SK-N-SH (cell line): ENCODE measurements around the gene USP27X. TPM values are rescaled to one million over a fixed set of nuclear protein-coding genes. Genes with fewer than 3 reads are reported as not detected.

Experiments used
- CTCF ChIA-PET: fragments of 300-600, 350-600 bp; formaldehyde crosslinking; extraction: SDS; loops from one replicate; lab custom pipeline; 2021; lab: Yijun Ruan, JAX
- POLR2A ChIA-PET: fragments of 350-600 bp; sonication (Branson Sonifier 250); formaldehyde crosslinking; extraction: SDS; loops from one replicate; lab custom pipeline; 2020; ENCODE audit warnings: antibody characterized with exemption, inconsistent platforms; lab: Yijun Ruan, JAX
- DNase-seq: peaks from one replicate; pipeline ENCODE4 v3.0.0; 2012
- H2AFZ ChIP-seq: fragments of 200-600 bp; sonication (generic); 2 replicates; pipeline ENCODE4 v1.8.1; 2016; ENCODE audit warnings: antibody characterized with exemption, mild to moderate bottlenecking, low read depth
- H3F3A ChIP-seq: fragments of 200-600 bp; sonication (generic); replicated peaks from 2 replicates; pipeline ENCODE3; 2016; ENCODE audit warnings: antibody characterized with exemption, mild to moderate bottlenecking; ENCODE audit not compliant: insufficient read depth
- H3K27ac ChIP-seq, 2 experiments: fragments of 200-500 bp in 1 of 2; fragments of 200-600 bp in 1 of 2; sonication (Bioruptor generic) in 1 of 2; sonication (generic), shearing (Covaris generic) in 1 of 2; 2 replicates each; pipeline versions ENCODE4 v1.5.1 to v1.6.1; 2014 to 2016; ENCODE audit warnings: low read depth in 2 of 2, inconsistent platforms in 1 of 2, low read length in 1 of 2, mild to moderate bottlenecking in 1 of 2, mixed read lengths in 1 of 2
- H3K27me3 ChIP-seq: fragments of 200-600 bp; sonication (generic), shearing (Covaris generic); 2 replicates; pipeline ENCODE4 v1.6.1; 2016; ENCODE audit warnings: mixed run types; ENCODE audit not compliant: insufficient read depth
- H3K36me3 ChIP-seq, 2 experiments: fragments of 200-500 bp in 1 of 2; fragments of 200-600 bp in 1 of 2; sonication (Bioruptor generic) in 1 of 2; sonication (generic) in 1 of 2; replicated peaks in 1 of 2; 2 replicates each; pipeline versions ENCODE3 to v1.5.1; 2014 to 2016; ENCODE audit warnings: low read length in 1 of 2, mild to moderate bottlenecking in 1 of 2; ENCODE audit not compliant: insufficient read depth in 2 of 2, control insufficient read depth in 1 of 2
- H3K4me1 ChIP-seq, 2 experiments: fragments of 200-500 bp in 1 of 2; fragments of 200-600 bp in 1 of 2; sonication (Bioruptor generic) in 1 of 2; sonication (generic), shearing (Covaris generic) in 1 of 2; 2 replicates each; pipeline versions ENCODE4 v1.5.1 to v1.6.1; 2014 to 2016; ENCODE audit warnings: low read depth in 1 of 2, low read length in 1 of 2, mixed run types in 1 of 2; ENCODE audit not compliant: insufficient read depth in 2 of 2, control insufficient read depth in 1 of 2
- H3K4me2 ChIP-seq: fragments of 200-600 bp; sonication (generic), shearing (Covaris generic); 2 replicates; pipeline ENCODE4 v1.6.1; 2017; ENCODE audit warnings: mixed run types
- H3K4me3 ChIP-seq, 2 experiments: fragments of 200-500 bp in 1 of 2; fragments of 200-600 bp in 1 of 2; sonication (Bioruptor generic) in 1 of 2; sonication (generic), shearing (Covaris generic) in 1 of 2; 2 replicates each; pipeline versions ENCODE4 v1.5.1 to v1.8.1; 2014 to 2016; ENCODE audit warnings: low read depth in 2 of 2, inconsistent platforms in 1 of 2, low read length in 1 of 2, mild to moderate bottlenecking in 1 of 2, mixed read lengths in 1 of 2, moderate library complexity in 1 of 2
- H3K79me2 ChIP-seq: fragments of 200-600 bp; sonication (generic); 2 replicates; pipeline ENCODE4 v1.8.1; 2017; ENCODE audit warnings: mild to moderate bottlenecking; ENCODE audit not compliant: insufficient read depth
- H3K9ac ChIP-seq: fragments of 200-600 bp; sonication (generic); 2 replicates; pipeline ENCODE4 v1.6.1; 2017; ENCODE audit warnings: mixed run types
- H3K9me2 ChIP-seq: fragments of 200-600 bp; sonication (generic); 2 replicates; pipeline ENCODE4 v1.6.1; 2017; ENCODE audit warnings: mixed run types
- H3K9me3 ChIP-seq: fragments of 200-600 bp; sonication (generic); 2 replicates; pipeline ENCODE4 v1.6.1; 2017; ENCODE audit warnings: mixed run types, mild to moderate bottlenecking, moderate library complexity
- H4K20me1 ChIP-seq: fragments of 200-600 bp; sonication (generic); 2 replicates; pipeline ENCODE4 v1.6.1; 2017; ENCODE audit warnings: mild to moderate bottlenecking, mixed run types; ENCODE audit not compliant: insufficient read depth
- CTCF ChIP-seq: fragments of 200-600 bp; sonication (generic); IDR thresholded peaks from 2 replicates; pipeline ENCODE4 v1.6.1; 2017; ENCODE audit warnings: antibody characterized with exemption, mild to moderate bottlenecking, moderate library complexity
- ELF1 ChIP-seq: IDR thresholded peaks from 2 replicates; pipeline ENCODE4 v1.4.0; 2012
- EP300 ChIP-seq, 2 experiments: IDR thresholded peaks; 2 replicates each; pipeline versions ENCODE4 v1.4.0 to v1.6.1; 2012; ENCODE audit warnings: borderline replicate concordance in 1 of 2, low read depth in 1 of 2, low read length in 1 of 2
- EZH2phosphoT487 ChIP-seq: fragments of 200-600 bp; sonication (generic); IDR thresholded peaks from 2 replicates; pipeline ENCODE4 v1.6.1; 2017; ENCODE audit warnings: low read depth, mixed run types, mild to moderate bottlenecking, antibody characterized with exemption, moderate library complexity, borderline replicate concordance
- FOXM1 ChIP-seq: IDR thresholded peaks from 2 replicates; pipeline ENCODE4 v1.4.0; 2012; ENCODE audit warnings: low read depth, mild to moderate bottlenecking
- GATA2 ChIP-seq: sonication (generic); formaldehyde crosslinking; IDR thresholded peaks from 2 replicates; pipeline ENCODE4 v1.5.0; 2020; ENCODE audit warnings: mild to moderate bottlenecking, missing genetic modification reagents
- JUND ChIP-seq: IDR thresholded peaks from 2 replicates; pipeline ENCODE4 v1.4.0; 2012
- NRF1 ChIP-seq: IDR thresholded peaks from 2 replicates; pipeline ENCODE4 v1.6.1; 2012; ENCODE audit warnings: low read depth, mild to moderate bottlenecking, low read length
- PBX3 ChIP-seq: IDR thresholded peaks from 2 replicates; pipeline ENCODE4; 2012
- POLR2AphosphoS5 ChIP-seq: IDR thresholded peaks from 2 replicates; pipeline ENCODE4 v1.6.1; 2012; ENCODE audit warnings: low read depth, low read length
- RFX5 ChIP-seq: IDR thresholded peaks from 2 replicates; pipeline ENCODE4 v1.6.1; 2012; ENCODE audit warnings: mild to moderate bottlenecking, improper control_type of control experiment, low read length
- RXRA ChIP-seq: IDR thresholded peaks from 2 replicates; pipeline ENCODE4 v1.4.0; 2012; ENCODE audit warnings: low read depth, mild to moderate bottlenecking, borderline replicate concordance
- SIN3A ChIP-seq: IDR thresholded peaks from 2 replicates; pipeline ENCODE4 v1.6.1; 2012; ENCODE audit warnings: low read depth, mild to moderate bottlenecking, low read length, moderate library complexity, borderline replicate concordance
- SMC3 ChIP-seq: IDR thresholded peaks from 2 replicates; pipeline ENCODE4 v1.6.1; 2012; ENCODE audit warnings: low read depth, low read length, improper control_type of control experiment
- TAF1 ChIP-seq: IDR thresholded peaks from 2 replicates; pipeline ENCODE4 v1.6.1; 2012; ENCODE audit warnings: low read depth, mild to moderate bottlenecking, low read length, moderate library complexity, borderline replicate concordance
- TCF12 ChIP-seq: IDR thresholded peaks from 2 replicates; pipeline ENCODE4 v1.4.0; 2012
- ZBTB33 ChIP-seq: IDR thresholded peaks from 2 replicates; pipeline ENCODE4 v1.4.0; 2012; ENCODE audit warnings: low read depth, borderline replicate concordance
- WGBS: methylation state at CpG from one replicate; pipeline ENCODE4 v1.1.6; 2017; ENCODE audit warnings: low lambda C conversion rate; 5-methylcytosine and 5-hydroxymethylcytosine counted together
- polyA plus RNA-seq, 3 experiments: library from polyadenylated mRNA; depleted of rRNA; stranded (reverse); fragments of >200 nt; gene quantifications; 2 replicates each; pipeline ENCODE4 v1.2.3, GENCODE V29; 2012
- TF ChIP-seq, protein P1 (sequence below): IDR thresholded peaks from 2 replicates; pipeline ENCODE4 v1.6.1; 2012; ENCODE audit warnings: mild to moderate bottlenecking, low read depth, low read length, moderate library complexity
- TF ChIP-seq, protein P2 (sequence below): IDR thresholded peaks from 2 replicates; pipeline ENCODE4 v1.4.0; 2012; ENCODE audit warnings: low read depth

USP27X gene
- polyA plus RNA-seq, 1 of the 3 experiments (the other 2 are of a cell fraction), result 1.9 TPM

- Histone ChIP-seq H3K9ac (no peak overlapping the region), H3K4me3 (no peak overlapping the region), H2AFZ (no peak overlapping the region), H4K20me1 (no peaks in the 10 kb centered on the region), H3F3A (no peaks in the 10 kb centered on the region), H3K4me1 (no peaks in the 10 kb centered on the region), H3K27ac (no peak overlapping the region), H3K9me2 (no peaks in the 10 kb centered on the region), H3K36me3 (no peaks in the 10 kb centered on the region)
- POLR2A ChIA-PET, result no interaction called here
- TF ChIP-seq RXRA (no peak), EZH2phosphoT487 (no peak), GATA2 (CRISPR knock-in tag) (no peak), FOXM1 (no peak), TAF1 (no peak), EP300 (IDR thresholded peaks at IDR 0.05; ENCODE audit: borderline replicate concordance in 1 of 2, low read depth in 1 of 2, low read length in 1 of 2) (no peak), SIN3A (no peak), POLR2AphosphoS5 (no peak), RFX5 (no peak), SMC3 (no peak)
- TF ChIP-seq, protein P1, sequence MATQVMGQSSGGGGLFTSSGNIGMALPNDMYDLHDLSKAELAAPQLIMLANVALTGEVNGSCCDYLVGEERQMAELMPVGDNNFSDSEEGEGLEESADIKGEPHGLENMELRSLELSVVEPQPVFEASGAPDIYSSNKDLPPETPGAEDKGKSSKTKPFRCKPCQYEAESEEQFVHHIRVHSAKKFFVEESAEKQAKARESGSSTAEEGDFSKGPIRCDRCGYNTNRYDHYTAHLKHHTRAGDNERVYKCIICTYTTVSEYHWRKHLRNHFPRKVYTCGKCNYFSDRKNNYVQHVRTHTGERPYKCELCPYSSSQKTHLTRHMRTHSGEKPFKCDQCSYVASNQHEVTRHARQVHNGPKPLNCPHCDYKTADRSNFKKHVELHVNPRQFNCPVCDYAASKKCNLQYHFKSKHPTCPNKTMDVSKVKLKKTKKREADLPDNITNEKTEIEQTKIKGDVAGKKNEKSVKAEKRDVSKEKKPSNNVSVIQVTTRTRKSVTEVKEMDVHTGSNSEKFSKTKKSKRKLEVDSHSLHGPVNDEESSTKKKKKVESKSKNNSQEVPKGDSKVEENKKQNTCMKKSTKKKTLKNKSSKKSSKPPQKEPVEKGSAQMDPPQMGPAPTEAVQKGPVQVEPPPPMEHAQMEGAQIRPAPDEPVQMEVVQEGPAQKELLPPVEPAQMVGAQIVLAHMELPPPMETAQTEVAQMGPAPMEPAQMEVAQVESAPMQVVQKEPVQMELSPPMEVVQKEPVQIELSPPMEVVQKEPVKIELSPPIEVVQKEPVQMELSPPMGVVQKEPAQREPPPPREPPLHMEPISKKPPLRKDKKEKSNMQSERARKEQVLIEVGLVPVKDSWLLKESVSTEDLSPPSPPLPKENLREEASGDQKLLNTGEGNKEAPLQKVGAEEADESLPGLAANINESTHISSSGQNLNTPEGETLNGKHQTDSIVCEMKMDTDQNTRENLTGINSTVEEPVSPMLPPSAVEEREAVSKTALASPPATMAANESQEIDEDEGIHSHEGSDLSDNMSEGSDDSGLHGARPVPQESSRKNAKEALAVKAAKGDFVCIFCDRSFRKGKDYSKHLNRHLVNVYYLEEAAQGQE, result no peak
- TF ChIP-seq, protein P2, sequence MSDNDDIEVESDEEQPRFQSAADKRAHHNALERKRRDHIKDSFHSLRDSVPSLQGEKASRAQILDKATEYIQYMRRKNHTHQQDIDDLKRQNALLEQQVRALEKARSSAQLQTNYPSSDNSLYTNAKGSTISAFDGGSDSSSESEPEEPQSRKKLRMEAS, result no peak
- TF ChIP-seq, all 33 proteins: peak for 0
- H3K4me2 ChIP-seq, result no peak overlapping the region
- no peak for DNase-seq
- no peaks in the 10 kb centered on the region for H3K79me2 ChIP-seq
- H3K27me3 ChIP-seq, result no peaks in the 10 kb centered on the region; the same call in 1 of the 2 replicates
- CTCF ChIA-PET, result no interaction called here
- H3K9me3 ChIP-seq, result no peaks in the 10 kb centered on the region
- 5% methylated on average over 1 of the region's 1 CpG for WGBS
Observed at GRCh38 chrX:49859491-49859890, 19.8 kb upstream of the USP27X start.

GRCh38 chrX:49860867-49861535 is 18.3 kb upstream of the USP27X start:
- DNase-seq, result no peak
- H4K20me1 ChIP-seq, result no peaks in the 10 kb centered on the region
- no peak overlapping the region for H3K4me2 ChIP-seq
- no peaks in the 10 kb centered on the region for H3K9me2 ChIP-seq
- POLR2A ChIA-PET, result no interaction called here
- no peaks in the 10 kb centered on the region; the same call in 1 of the 2 replicates for H3K27me3 ChIP-seq
- H3K27ac ChIP-seq, result no peak overlapping the region
- H3K9me3 ChIP-seq, result no peaks in the 10 kb centered on the region
- WGBS, result 0% methylated on average over 2 of the region's 2 CpGs
- H3K9ac ChIP-seq, result no peak overlapping the region
- CTCF ChIA-PET, result interaction anchor here (1.1 kb wide), 1 partner anchor 13 kb away, joined by 3 read pairs; no protein-coding TSS in a partner anchor
- no peaks in the 10 kb centered on the region for H3K79me2 ChIP-seq
- H3K4me3 ChIP-seq, result no peak overlapping the region
- H3K36me3 ChIP-seq, result no peaks in the 10 kb centered on the region
- H3K4me1 ChIP-seq, result no peaks in the 10 kb centered on the region
- no peak overlapping the region for H2AFZ ChIP-seq
- no peaks in the 10 kb centered on the region for H3F3A ChIP-seq
- TF ChIP-seq ELF1, result no peak
- TF ChIP-seq, protein P2, result no peak
- no peak for TF ChIP-seq JUND
- TF ChIP-seq CTCF, result no peak
- no peak for TF ChIP-seq PBX3
- TF ChIP-seq TCF12, result no peak
- TF ChIP-seq FOXM1, result no peak
- no peak for TF ChIP-seq ZBTB33
- TF ChIP-seq NRF1, result no peak
